Esophagus squamous epithelium (tissue), 5 donors: Measurements from ENCODE around the gene ANGEL2. TPM values are rescaled to one million over a fixed set of nuclear protein-coding genes. Genes with fewer than 3 reads are reported as not detected.

Experiments used
- DNase-seq: peaks from one replicate; lab custom pipeline; 2025; lab: John Stamatoyannopoulos, UW
- H3K27ac ChIP-seq, 4 donors: fragments of 200-600 bp; sonication (generic); one replicate each; pipeline ENCODE4 v1.5.1; 2016 to 2019; ENCODE audit warnings: mild to moderate bottlenecking in 1 of 4
- H3K27me3 ChIP-seq, 4 donors: fragments of 200-600 bp; sonication (generic); 1 replicate in 3 of 4; 2 replicates in 1 of 4; pipeline versions ENCODE4 v1.5.1 to v1.6.0; 2017 to 2021; ENCODE audit warnings: antibody characterized with exemption in 1 of 4
- H3K36me3 ChIP-seq, 3 donors: fragments of 200-600 bp; sonication (generic); one replicate each; pipeline ENCODE4 v1.5.1; 2016 to 2019
- H3K4me1 ChIP-seq, 3 donors: fragments of 200-600 bp; sonication (generic); one replicate each; pipeline ENCODE4 v1.5.1; 2017 to 2019
- H3K4me3 ChIP-seq, 4 donors: fragments of 200-600 bp; sonication (generic); 1 replicate in 3 of 4; 2 replicates in 1 of 4; pipeline ENCODE4 v1.5.1; 2016 to 2019; ENCODE audit warnings: mild to moderate bottlenecking in 2 of 4, moderate library complexity in 1 of 4
- H3K9me3 ChIP-seq, 3 donors: fragments of 200-600 bp; sonication (generic); one replicate each; pipeline ENCODE4 v1.5.1; 2016 to 2019
- POLR2A ChIP-seq, 4 donors: fragments of 450-650 bp; IDR thresholded peaks; one replicate each; pipeline ENCODE4 v1.6.1; 2017; ENCODE audit warnings: antibody characterized with exemption in 4 of 4, mild to moderate bottlenecking in 4 of 4, moderate library complexity in 3 of 4
- WGBS, 2 donors: methylation state at CpG; one replicate each; pipeline ENCODE4 v1.1.5; 2018; 5-methylcytosine and 5-hydroxymethylcytosine counted together
- intact Hi-C: fragments of 100-400 bp; cut with DNase I; formaldehyde crosslinking; loops from one replicate; pipeline ENCODE4 v1.15.0; 2022
- total RNA-seq, 4 donors: library from RNA; depleted of rRNA; stranded (reverse); fragments of >200 nt; gene quantifications; one replicate each; pipeline ENCODE4 v1.1.0, GENCODE V29; 2016
- TF ChIP-seq, protein P1 (sequence below), 6 experiments: fragments of 450-650 bp in 4 of 6; fragments of 200-600 bp in 2 of 6; sonication (generic) in 2 of 6; IDR thresholded peaks; one replicate each; pipeline ENCODE4 v1.5.1; 2016 to 2019; ENCODE audit warnings: antibody characterized with exemption in 6 of 6, mild to moderate bottlenecking in 4 of 6, moderate library complexity in 4 of 6
- donor health status: DM: yes; HTN: yes; CAD: no.

The ANGEL2 gene
- total RNA-seq, 4 donors from 2014 or later: 15.8 to 48.3 (median 31.3) TPM

DNA sequence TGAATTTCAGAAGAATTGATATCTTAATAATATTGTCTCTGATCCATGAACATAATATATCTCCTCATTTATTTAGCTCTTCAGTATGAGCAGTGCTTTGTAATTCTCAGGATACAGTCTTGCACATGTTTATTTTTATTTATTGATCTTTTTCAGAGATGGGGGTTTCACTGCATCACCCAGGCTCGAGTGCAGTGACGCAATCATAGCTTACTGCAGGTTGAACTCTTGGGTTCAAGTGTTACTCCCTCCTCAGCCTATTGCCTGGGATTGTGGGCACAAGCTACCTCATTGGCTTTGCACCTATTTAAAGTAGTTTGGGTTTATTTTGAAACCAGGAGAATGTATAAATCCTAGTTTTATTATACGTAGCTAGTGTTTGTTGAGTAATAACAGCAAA, 40.1 kb upstream of the ANGEL2 start:
- intact Hi-C loops: no loop called here
- no peaks in the 10 kb centered on the region for H3K27me3 ChIP-seq
- peaks cover 0 to 16% (median 14%) of the 10 kb centered on the region in 3 donors for H3K4me1 ChIP-seq
- no peaks in the 10 kb centered on the region for H3K9me3 ChIP-seq
- no peak for DNase-seq
- H3K36me3 ChIP-seq: no peaks in the 10 kb centered on the region
- TF ChIP-seq POLR2A (IDR thresholded peaks at IDR 0.05): no peak
- TF ChIP-seq, protein P1, sequence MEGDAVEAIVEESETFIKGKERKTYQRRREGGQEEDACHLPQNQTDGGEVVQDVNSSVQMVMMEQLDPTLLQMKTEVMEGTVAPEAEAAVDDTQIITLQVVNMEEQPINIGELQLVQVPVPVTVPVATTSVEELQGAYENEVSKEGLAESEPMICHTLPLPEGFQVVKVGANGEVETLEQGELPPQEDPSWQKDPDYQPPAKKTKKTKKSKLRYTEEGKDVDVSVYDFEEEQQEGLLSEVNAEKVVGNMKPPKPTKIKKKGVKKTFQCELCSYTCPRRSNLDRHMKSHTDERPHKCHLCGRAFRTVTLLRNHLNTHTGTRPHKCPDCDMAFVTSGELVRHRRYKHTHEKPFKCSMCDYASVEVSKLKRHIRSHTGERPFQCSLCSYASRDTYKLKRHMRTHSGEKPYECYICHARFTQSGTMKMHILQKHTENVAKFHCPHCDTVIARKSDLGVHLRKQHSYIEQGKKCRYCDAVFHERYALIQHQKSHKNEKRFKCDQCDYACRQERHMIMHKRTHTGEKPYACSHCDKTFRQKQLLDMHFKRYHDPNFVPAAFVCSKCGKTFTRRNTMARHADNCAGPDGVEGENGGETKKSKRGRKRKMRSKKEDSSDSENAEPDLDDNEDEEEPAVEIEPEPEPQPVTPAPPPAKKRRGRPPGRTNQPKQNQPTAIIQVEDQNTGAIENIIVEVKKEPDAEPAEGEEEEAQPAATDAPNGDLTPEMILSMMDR (IDR thresholded peaks at IDR 0.05): no peak
- no peak overlapping the region for H3K4me3 ChIP-seq
- 67 to 79% methylated on average over 3 of the region's 3 CpGs for WGBS, 2 donors
- no peak overlapping the region for H3K27ac ChIP-seq

DNA sequence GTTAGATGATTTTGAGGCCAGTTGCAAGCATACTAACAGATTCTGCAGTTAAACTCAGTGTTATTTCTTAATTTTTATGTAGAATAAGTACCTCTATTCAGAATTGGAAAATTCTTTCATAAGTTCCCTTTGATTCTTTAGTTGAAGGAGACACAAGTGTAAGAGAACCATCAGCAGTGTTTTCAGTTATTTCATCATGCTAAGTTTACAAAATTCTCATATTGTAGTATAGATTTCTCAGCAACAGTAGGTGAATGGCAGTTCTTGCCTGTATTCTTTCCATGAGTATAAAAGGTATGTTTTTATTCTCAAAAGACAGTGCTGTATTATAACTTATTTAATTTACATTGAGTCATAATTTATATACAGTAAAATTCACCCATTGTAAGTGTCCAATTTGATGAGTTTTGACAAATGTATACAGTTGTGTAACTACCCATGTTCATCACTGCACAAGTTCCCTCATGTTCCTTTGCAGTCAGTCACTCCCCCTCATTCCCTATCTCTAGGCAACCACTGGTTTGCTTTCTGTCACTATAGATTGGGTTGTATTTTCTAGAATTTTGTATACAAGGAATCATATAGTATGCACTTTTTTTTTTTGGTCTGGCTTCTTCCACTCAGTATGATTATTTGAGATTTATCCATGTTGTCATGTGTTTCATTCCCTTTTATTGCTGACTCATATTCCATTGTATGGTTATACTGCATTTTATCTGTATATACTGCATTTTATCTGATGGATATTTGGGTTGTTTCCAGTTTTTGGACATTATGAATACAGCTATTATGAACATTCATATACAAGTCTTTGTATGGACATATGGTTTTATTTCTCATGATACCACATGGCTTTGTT, 39.3 kb upstream of the ANGEL2 start:
- intact Hi-C loops: no loop called here
- no peaks in the 10 kb centered on the region for H3K9me3 ChIP-seq
- H3K36me3 ChIP-seq: no peaks in the 10 kb centered on the region
- H3K27ac ChIP-seq: no peak overlapping the region
- H3K4me1 ChIP-seq: peaks cover 0 to 21% (median 14%) of the 10 kb centered on the region in 3 donors
- DNase-seq: no peak
- TF ChIP-seq, protein P1 (IDR thresholded peaks at IDR 0.05): no peak
- TF ChIP-seq POLR2A (IDR thresholded peaks at IDR 0.05): no peak
- H3K4me3 ChIP-seq: no peak overlapping the region
- H3K27me3 ChIP-seq: no peaks in the 10 kb centered on the region

DNA sequence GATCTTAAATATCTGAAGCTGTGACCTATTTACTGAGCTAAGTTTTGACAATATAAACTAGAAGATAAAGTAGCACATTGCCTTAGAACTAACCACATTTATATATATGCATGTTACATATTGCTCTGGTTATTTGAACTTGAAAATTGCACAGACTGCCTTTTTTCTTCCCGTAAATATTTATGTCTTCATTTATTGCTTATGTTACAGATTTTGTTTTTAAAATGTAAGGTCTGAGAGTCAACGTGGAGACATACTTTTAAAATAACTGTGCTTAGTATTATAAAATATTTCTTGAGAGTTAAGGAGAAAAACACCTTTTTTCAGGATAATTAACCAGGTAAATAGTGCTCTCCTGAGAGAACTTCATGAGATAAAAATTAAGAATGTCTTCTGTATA, 38.5 kb upstream of the ANGEL2 start:
- Histone ChIP-seq H3K4me1 (peaks cover 0 to 21% (median 14%) of the 10 kb centered on the region in 3 donors), H3K9me3 (no peaks in the 10 kb centered on the region), H3K27me3 (peaks cover 0 to 4% (median 0%) of the 10 kb centered on the region in 4 donors), H3K4me3 (no peak overlapping the region), H3K36me3 (no peaks in the 10 kb centered on the region), H3K27ac (no peak overlapping the region)
- TF ChIP-seq, protein P1 (IDR thresholded peaks at IDR 0.05): no peak
- no peak for TF ChIP-seq POLR2A (IDR thresholded peaks at IDR 0.05)
- 71 to 74% methylated on average over 2 of the region's 2 CpGs for WGBS, 2 donors
- DNase-seq: no peak
- intact Hi-C loops: no loop called here

DNA sequence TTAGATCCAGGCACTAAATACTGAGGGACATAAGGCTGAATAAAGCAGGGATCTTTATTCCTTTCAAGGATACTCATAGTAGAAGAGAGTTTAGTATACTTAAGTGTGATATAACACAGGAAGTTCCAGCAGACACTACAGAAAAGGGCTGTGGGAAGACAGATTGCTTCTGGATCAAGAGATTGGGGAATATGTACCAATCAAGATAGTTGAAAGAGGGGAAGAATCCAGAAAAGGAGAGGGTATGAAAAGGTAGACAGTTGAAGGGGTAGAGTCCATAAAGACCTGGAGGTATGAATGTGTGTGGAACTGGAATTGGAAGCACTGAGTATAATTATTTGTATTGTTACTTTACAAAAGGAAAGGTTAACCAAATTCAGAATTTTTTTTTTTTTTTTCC, 37.8 kb upstream of the ANGEL2 start:
- no peak for DNase-seq
- H3K36me3 ChIP-seq: no peaks in the 10 kb centered on the region
- peaks cover 0 to 21% (median 14%) of the 10 kb centered on the region in 3 donors for H3K4me1 ChIP-seq
- H3K4me3 ChIP-seq: no peak overlapping the region
- intact Hi-C loops: no loop called here
- no peaks in the 10 kb centered on the region for H3K9me3 ChIP-seq
- H3K27ac ChIP-seq: no peak overlapping the region
- TF ChIP-seq, protein P1 (IDR thresholded peaks at IDR 0.05): no peak
- TF ChIP-seq POLR2A (IDR thresholded peaks at IDR 0.05): no peak
- peaks cover 0 to 11% (median 0%) of the 10 kb centered on the region in 4 donors for H3K27me3 ChIP-seq

DNA sequence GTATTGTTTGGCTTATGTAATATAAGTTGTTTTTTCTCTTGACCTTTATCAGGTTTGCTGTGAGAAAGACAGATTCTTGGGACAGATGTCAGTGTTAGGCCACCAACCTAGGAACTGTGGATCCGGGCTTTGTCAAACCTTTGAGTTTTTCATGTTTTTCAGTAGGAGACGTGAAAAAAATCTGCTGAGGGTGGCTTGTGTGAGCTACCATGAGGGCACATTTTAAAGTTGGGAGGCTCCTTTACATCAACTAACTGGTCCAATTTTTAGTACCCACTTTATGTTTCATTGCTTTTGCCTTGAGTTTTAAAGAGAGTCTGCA, 36.2 kb upstream of the ANGEL2 start:
- peaks cover 0 to 21% (median 14%) of the 10 kb centered on the region in 3 donors for H3K4me1 ChIP-seq
- no peaks in the 10 kb centered on the region for H3K9me3 ChIP-seq
- peak overlapping the region in 2 of 4 donors; percentile 87 to 88 for H3K27ac ChIP-seq
- DNase-seq: no peak
- TF ChIP-seq, protein P1 (IDR thresholded peaks at IDR 0.05): no peak
- TF ChIP-seq POLR2A (IDR thresholded peaks at IDR 0.05): no peak
- peak overlapping the region; percentile 80 to 96 (median 91) for H3K4me3 ChIP-seq
- no peaks in the 10 kb centered on the region for H3K36me3 ChIP-seq
- WGBS, 2 donors: 16 to 22% methylated on average over 2 of the region's 2 CpGs
- peaks cover 0 to 27% (median 0%) of the 10 kb centered on the region in 4 donors for H3K27me3 ChIP-seq
- intact Hi-C loops: no loop called here
